GM12801 (cell line): ENCODE results near the gene HIGD2A.

Experiments used
- TF ChIP-seq, protein P1 (sequence below): IDR thresholded peaks from one replicate; pipeline ENCODE4 v1.5.1; 2011; ENCODE audit warnings: control low read depth; ENCODE audit not compliant: insufficient read length; ENCODE audit errors: extremely low read depth

The HIGD2A gene

DNA sequence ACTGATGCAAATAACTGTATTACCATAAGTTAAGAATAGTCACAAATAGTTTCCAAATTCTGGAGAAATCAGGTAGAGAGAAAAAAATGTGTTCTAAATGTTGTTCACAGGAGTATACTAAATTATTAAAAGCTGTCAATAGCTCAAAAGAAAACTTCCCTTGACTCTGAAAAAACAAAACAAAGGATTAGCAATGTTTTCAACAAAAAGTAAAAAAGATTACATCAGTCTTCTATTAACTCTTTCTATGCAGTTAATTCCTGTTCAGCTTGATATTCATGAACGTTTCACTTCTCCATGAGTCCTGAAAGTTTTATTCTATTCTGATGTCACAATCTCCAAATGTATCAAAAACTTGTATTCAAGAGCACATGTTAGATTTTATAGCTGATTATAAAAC, 37.2 kb downstream of the HIGD2A start:
- TF ChIP-seq, protein P1, sequence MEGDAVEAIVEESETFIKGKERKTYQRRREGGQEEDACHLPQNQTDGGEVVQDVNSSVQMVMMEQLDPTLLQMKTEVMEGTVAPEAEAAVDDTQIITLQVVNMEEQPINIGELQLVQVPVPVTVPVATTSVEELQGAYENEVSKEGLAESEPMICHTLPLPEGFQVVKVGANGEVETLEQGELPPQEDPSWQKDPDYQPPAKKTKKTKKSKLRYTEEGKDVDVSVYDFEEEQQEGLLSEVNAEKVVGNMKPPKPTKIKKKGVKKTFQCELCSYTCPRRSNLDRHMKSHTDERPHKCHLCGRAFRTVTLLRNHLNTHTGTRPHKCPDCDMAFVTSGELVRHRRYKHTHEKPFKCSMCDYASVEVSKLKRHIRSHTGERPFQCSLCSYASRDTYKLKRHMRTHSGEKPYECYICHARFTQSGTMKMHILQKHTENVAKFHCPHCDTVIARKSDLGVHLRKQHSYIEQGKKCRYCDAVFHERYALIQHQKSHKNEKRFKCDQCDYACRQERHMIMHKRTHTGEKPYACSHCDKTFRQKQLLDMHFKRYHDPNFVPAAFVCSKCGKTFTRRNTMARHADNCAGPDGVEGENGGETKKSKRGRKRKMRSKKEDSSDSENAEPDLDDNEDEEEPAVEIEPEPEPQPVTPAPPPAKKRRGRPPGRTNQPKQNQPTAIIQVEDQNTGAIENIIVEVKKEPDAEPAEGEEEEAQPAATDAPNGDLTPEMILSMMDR: no peak

DNA sequence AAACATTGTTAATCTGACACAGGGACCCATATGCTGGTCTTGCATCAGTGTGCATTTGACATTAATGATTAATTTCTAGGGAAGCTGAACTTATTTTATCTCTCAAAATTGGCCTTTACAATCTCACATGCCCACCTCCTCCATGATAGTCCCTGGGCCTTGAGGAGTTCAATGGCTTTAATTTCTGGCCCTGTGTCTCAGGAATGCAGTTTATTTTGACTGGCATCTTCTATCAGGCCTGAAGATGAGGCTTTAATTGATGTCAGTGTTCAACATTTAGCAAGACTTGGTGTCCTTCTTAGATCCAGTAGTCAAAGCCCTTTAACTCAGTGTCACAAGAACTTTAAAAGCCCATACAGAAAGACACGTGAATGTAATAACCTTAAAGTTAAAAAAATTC, 38.3 kb downstream of the HIGD2A start:
- TF ChIP-seq, protein P1: no peak

DNA sequence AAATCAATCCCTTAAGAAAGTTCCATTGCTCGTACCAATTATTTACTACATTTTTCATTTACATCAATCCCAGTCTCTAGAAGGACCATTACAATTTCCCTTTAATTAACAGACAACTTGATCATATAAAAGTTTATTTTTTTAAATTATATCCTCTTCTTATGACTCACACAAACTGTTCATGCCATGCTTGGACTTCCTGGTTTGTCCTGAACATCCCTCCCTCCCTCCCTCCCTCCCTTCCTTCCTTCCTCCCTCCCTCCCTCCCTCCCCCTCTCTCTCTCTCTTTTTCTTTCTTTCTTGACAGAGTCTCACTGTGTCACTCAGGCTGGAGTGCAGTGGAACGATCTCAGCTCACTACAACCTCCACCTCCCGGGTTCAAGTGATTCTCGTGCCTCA, 39.4 kb downstream of the HIGD2A start:
- TF ChIP-seq, protein P1: no peak

DNA sequence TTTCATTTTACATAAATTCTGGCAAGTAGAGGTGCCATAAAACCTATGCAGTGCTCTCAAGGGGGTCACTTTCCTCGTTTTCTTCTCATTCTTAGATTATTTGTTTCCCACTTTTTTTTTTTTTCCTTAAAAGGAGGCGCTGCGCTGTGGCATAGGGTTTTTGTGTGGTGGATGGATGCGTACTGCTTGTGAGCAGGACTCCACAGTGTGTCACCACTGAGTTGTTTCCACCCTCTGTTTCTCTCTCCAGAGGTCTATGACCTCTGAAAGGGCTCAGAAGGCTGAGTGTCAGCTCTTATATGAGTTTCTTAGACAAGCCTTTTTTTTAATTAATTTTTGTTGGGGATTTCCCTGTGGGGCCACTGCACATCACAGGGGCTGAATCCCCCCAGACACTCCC, 41.4 kb downstream of the HIGD2A start:
- TF ChIP-seq, protein P1: no peak

DNA sequence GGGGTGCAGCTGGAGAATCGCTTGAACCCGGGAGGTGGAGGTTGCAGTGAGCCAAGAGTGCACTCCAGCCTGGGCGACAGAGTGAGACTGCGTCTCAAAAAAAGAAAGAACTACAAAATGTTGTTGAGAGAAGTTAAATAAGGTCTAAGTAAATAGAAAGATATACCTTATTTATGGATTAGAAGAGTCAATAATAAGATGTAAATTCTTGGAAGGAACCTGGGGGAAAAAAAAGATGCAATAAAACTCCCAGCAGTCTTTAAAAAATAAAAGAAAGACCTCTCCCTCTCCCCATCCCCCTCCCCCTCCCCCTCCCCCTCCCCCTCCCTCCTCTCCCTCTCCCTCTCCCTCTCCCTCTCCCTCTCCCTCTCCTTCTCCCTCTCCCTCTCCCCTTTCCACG, 44.2 kb downstream of the HIGD2A start:
- TF ChIP-seq, protein P1: no peak

DNA sequence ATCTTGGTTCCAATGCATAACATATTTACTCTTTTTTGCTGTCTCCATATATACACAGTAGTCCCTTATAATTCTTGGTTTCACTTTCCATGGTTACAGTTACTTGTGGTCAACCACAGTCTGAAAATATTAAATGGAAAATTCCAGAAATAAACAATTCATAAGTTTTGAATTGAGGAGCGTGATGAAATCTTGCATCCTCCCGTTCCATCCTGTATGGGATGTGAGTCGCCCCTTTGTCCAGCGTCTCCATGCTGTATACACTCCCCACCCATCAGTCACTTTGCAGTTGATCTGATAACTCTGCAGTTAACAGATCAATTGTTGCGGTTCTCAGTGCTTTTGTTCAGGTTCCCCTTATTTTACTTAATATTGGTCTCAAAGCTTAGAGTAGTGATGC, 48.1 kb downstream of the HIGD2A start:
- TF ChIP-seq, protein P1: no peak

DNA sequence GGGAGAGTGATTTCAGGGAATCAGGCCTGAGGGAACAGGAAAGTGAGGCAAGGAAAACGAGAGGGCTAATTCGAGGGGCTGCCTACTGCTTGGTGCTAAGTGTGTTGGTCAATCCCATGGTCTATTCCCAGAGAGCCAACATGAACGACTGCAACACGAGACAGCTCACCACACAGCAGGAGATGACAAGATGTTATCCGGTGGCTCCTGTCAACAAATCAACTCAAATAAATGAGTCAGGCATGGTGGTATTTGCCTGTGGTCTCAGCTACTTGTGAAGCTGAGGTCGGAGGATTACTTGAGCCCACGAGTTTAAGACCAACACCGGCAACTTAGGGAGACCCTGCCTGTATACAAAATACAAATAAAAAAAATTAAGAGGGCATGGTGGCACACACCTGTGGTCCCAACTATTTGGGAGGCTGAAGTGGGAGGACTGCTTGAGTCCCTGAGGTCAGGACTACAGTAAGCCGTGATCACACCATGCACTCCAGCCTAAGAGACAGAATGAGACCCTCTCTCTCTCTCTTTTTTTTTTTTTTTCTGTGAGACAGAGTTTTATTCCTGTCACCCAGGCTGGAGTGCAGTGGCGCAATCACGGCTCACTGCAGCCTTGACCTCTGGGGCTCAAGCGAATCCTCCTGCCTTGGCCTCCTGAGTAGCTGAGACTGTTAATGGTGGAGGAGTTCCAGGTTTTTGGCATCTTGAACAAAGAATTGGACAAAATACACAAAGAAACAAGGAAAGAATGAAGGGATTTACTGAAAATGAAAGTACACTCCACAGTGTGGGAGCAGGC, 50.6 kb downstream of the HIGD2A start:
- TF ChIP-seq, protein P1: no peak
